GM12892 (cell line): Measurements from ENCODE around the gene ZNHIT3.

Experiments
- POLR2AphosphoS5 ChIP-seq: IDR thresholded peaks from 2 replicates; pipeline ENCODE4 v1.6.1; 2011; ENCODE audit warnings: low read depth, low read length, control low read depth
- TAF1 ChIP-seq: IDR thresholded peaks from 2 replicates; pipeline ENCODE4 v1.6.1; 2011; ENCODE audit warnings: low read depth, mild to moderate bottlenecking, control low read depth, low read length, borderline replicate concordance

DNA sequence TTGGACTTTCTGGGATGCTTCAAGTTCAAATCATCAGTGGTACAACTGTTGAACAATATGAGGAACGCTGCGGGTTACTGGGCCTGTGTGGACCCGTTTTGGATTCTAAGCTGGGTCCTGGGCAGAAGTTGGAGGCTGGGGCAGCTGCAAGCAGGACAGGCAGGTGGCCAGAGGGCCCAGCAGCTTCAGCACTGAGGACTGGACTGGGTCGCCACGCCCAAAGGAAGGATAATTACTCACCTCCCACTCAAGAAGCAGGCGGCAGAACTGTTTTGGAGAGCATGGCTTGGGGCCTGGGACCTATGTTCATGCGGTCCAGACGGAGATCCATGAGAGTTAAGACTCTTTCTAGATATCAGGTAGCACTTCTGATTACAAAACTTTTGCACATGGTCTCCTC is 1.5 kb upstream of the ZNHIT3 start:
- TF ChIP-seq TAF1 (no peak), POLR2AphosphoS5 (no peak)
